ENCODE data around the gene MBIP.

DNA sequence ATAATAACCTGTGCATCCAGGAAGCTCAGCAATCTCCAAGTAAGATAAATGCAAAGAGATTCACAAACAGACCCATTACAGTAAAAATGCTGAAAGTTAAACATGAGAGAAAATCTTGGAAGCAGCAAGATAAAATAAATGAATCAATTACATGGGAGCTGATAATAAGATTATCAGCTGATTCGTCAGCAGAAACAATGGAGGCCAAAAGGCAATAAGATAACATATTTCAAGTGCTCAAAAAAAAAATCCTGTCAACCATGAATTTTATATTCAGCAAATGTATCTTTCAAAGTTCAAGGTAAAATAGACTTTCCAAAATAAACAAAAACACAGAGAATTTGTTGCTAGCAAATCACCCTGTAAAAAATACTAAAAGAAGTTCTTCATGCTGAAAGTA is 36.4 kb upstream of the MBIP start:
- TF ChIP-seq CTCF (IDR thresholded peaks at IDR 0.05) (no peak), POLR2A (IDR thresholded peaks at IDR 0.05) (no peak)
